Breast epithelium (tissue), 4 donors: ENCODE measurements around the gene APC. TPM values are rescaled to one million over a fixed set of nuclear protein-coding genes. Genes with fewer than 3 reads are reported as not detected.

Experiments
- DNase-seq, 2 donors: peaks; one replicate each; pipeline ENCODE4 v3.0.0-alpha.2; 2019; ENCODE audit warnings: low spot score in 2 of 2
- H3K27ac ChIP-seq, 2 donors: fragments of 200-600 bp; sonication (generic) in 1 of 2; one replicate each; pipeline ENCODE4 v1.5.1; 2016 to 2019; ENCODE audit warnings: mild to moderate bottlenecking in 1 of 2
- H3K27me3 ChIP-seq, 2 donors: fragments of 200-600 bp; sonication (generic) in 1 of 2; one replicate each; pipeline versions ENCODE4 v1.5.1 to v1.6.0; 2017 to 2019; ENCODE audit warnings: control low read depth in 1 of 2, mild to moderate bottlenecking in 1 of 2
- H3K36me3 ChIP-seq: fragments of 200-600 bp; one replicate; pipeline ENCODE4 v1.5.1; 2019
- H3K4me1 ChIP-seq, 2 donors: fragments of 200-600 bp; sonication (generic); one replicate each; pipeline ENCODE4 v1.5.1; 2016 to 2019; ENCODE audit warnings: control low read depth in 1 of 2
- H3K4me3 ChIP-seq, 3 donors: fragments of 200-600 bp; sonication (generic); 1 replicate in 2 of 3; 2 replicates in 1 of 3; pipeline ENCODE4 v1.5.1; 2016 to 2019; ENCODE audit warnings: mild to moderate bottlenecking in 3 of 3, moderate library complexity in 2 of 3
- H3K9me3 ChIP-seq, 2 donors: fragments of 200-600 bp; sonication (generic) in 1 of 2; one replicate each; pipeline ENCODE4 v1.5.1; 2016 to 2019; ENCODE audit warnings: control low read depth in 1 of 2
- CTCF ChIP-seq, 3 donors: fragments of 450-650 bp; IDR thresholded peaks; one replicate each; pipeline ENCODE4 v1.5.1; 2016 to 2017; ENCODE audit warnings: antibody characterized with exemption in 3 of 3, mild to moderate bottlenecking in 3 of 3, moderate library complexity in 3 of 3
- POLR2A ChIP-seq: fragments of 450-650 bp; IDR thresholded peaks from one replicate; pipeline ENCODE4 v1.6.1; 2016; ENCODE audit warnings: antibody characterized with exemption, mild to moderate bottlenecking, moderate library complexity
- POLR2AphosphoS5 ChIP-seq, 3 donors: sonication (generic); formaldehyde crosslinking; IDR thresholded peaks; one replicate each; pipeline ENCODE4 v1.6.1; 2017; ENCODE audit warnings: antibody characterized with exemption in 3 of 3
- intact Hi-C: fragments of 100-400 bp; cut with DNase I; formaldehyde crosslinking; loops from one replicate; pipeline ENCODE4 v1.15.1; 2023; ENCODE audit warnings: low total_unique reads
- total RNA-seq, 3 donors: library from RNA; depleted of rRNA; stranded (reverse); fragments of >200 nt; gene quantifications; one replicate each; pipeline ENCODE4 v1.1.0, GENCODE V29; 2016

APC gene
- total RNA-seq = 10 to 100 TPM; 51.5 to 73.9 (median 65.1) TPM

- peak; percentile 85 to 86 for DNase-seq
- Histone ChIP-seq H3K4me3 (peak within 1 kb of the TSS; percentile 55 to 78 (median 59)), H3K27ac (peak within 1 kb of the TSS; percentile 31 to 78), H3K4me1 (no peaks in the 10 kb centered on the region), H3K9me3 (no peaks in the 10 kb centered on the region), H3K27me3 (no peaks in the 10 kb centered on the region), H3K36me3 (no peaks in the 10 kb centered on the region)
- intact Hi-C loops = no loop called here
- no peak for TF ChIP-seq POLR2A
- peak in 2 of 3 donors; percentile 30 to 61 for TF ChIP-seq POLR2AphosphoS5 (IDR thresholded peaks at IDR 0.05)
- TF ChIP-seq CTCF (IDR thresholded peaks at IDR 0.05) = peak in 2 of 3 donors; percentile 21 to 36
These were observed at the start of gene APC for GRCh38 chr5:112737463-112738190. Gene APC (plus strand): TSS chr5:112737885. CDS start chr5:112754891, 17,006 bp downstream.

DNA sequence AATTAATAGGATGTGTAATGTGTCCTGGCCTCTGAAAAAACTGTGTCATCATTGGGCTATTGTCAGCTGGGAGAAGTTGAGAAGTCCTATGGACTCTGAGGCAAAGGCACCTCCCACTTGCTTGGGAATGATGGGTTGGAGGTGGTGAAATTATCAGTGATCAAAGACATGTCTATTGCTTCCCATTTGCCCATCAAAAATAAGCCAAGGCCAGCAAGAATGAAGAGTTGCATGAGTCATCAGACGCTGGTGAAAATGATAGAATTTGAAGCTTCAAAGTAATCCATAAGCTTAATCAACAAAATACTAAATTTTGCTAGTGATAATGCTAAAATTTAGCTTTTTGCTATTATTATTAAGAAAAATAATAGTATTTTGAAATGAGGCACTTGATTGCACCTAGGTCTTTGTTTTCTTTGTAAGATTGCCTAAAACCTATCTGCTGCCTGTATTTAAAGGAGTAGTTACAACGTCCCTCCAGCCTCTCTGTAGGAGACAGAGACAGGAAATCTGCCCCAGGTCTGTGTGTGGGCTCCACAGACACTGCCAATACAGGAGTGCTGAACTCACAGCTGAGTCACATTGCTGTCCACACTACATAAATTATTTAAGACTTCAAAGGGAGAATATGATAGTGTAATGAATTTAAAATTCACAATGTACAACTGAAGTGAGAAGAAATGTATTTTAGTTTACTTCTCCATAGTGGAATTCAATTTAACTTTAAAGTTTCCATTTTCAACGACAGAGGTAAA is 48.4 kb upstream of the APC start:
- Histone ChIP-seq H3K27ac (no peak overlapping the region), H3K4me3 (no peak overlapping the region), H3K27me3 (no peaks in the 10 kb centered on the region), H3K4me1 (no peaks in the 10 kb centered on the region), H3K9me3 (no peaks in the 10 kb centered on the region), H3K36me3 (no peaks in the 10 kb centered on the region)
- intact Hi-C loops = no loop called here
- DNase-seq = no peak
- TF ChIP-seq CTCF (IDR thresholded peaks at IDR 0.05) = no peak
- TF ChIP-seq POLR2A = no peak
- no peak for TF ChIP-seq POLR2AphosphoS5 (IDR thresholded peaks at IDR 0.05)

GRCh38 chr5:112690605-112691338 is 46.9 kb upstream of the APC start:
- no peaks in the 10 kb centered on the region for H3K27me3 ChIP-seq
- H3K4me3 ChIP-seq = no peak overlapping the region
- H3K36me3 ChIP-seq = no peaks in the 10 kb centered on the region
- H3K9me3 ChIP-seq = no peaks in the 10 kb centered on the region
- H3K27ac ChIP-seq = no peak overlapping the region
- intact Hi-C loops = no loop called here
- H3K4me1 ChIP-seq = no peaks in the 10 kb centered on the region
- no peak for DNase-seq
- TF ChIP-seq POLR2AphosphoS5 (IDR thresholded peaks at IDR 0.05) = no peak
- no peak for TF ChIP-seq POLR2A

GRCh38 chr5:112691339-112691680 is 46.4 kb upstream of the APC start:
- no peak overlapping the region for H3K4me3 ChIP-seq
- no peaks in the 10 kb centered on the region for H3K4me1 ChIP-seq
- intact Hi-C loops = no loop called here
- H3K27ac ChIP-seq = no peak overlapping the region
- no peaks in the 10 kb centered on the region for H3K36me3 ChIP-seq
- no peaks in the 10 kb centered on the region for H3K27me3 ChIP-seq
- no peak for DNase-seq
- H3K9me3 ChIP-seq = no peaks in the 10 kb centered on the region
- TF ChIP-seq POLR2AphosphoS5 (IDR thresholded peaks at IDR 0.05) (no peak), POLR2A (no peak), CTCF (IDR thresholded peaks at IDR 0.05) (no peak)

DNA sequence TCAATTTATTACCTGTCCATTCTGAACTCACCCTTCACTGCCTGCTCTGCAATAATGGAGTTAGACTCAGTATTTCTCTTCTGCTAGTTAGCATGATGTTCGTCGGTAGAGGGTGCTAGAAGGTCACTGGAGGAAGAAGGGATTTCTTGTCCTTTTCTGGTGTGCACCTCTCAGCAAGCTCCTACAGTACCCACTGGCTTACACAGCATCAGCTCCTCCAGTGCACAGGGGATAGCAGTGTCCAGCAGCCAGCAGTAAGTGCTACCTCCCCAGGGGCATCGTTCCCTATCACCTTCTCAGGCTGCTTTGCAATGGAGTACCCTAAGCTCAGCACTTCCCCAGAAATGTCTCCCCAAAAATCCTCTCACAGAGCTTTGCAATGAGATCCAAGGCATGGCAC is 45.9 kb upstream of the APC start:
- DNase-seq = no peak
- Histone ChIP-seq H3K36me3 (no peaks in the 10 kb centered on the region), H3K4me3 (no peak overlapping the region), H3K4me1 (no peaks in the 10 kb centered on the region), H3K27me3 (no peaks in the 10 kb centered on the region), H3K27ac (no peak overlapping the region), H3K9me3 (no peaks in the 10 kb centered on the region)
- intact Hi-C loops = no loop called here
- TF ChIP-seq POLR2AphosphoS5 (IDR thresholded peaks at IDR 0.05) (no peak), POLR2A (no peak), CTCF (IDR thresholded peaks at IDR 0.05) (no peak)
